Memory B cell (primary cell): Measurements from ENCODE around the gene CRTAC1.

Experiments used
- ATAC-seq: fragments of 150-1000 bp; cut with Tn5 transposase; 2 replicates; pipeline ENCODE4 v1.10.0; 2021; ENCODE audit warnings: low read depth, mild to moderate bottlenecking, moderate library complexity
- DNase-seq, 2 donors: peaks; one replicate each; pipeline ENCODE4 v3.0.0; 2022; ENCODE audit warnings: low spot score in 2 of 2
- H3K27ac Mint-ChIP-seq: one replicate; pipeline ENCODE4 v1.8.0; 2022; ENCODE audit warnings: mild to moderate bottlenecking, moderate library complexity, mixed read lengths
- H3K27me3 Mint-ChIP-seq: one replicate; pipeline ENCODE4 v1.8.0; 2022; ENCODE audit warnings: mixed read lengths
- H3K36me3 Mint-ChIP-seq: one replicate; pipeline ENCODE4 v1.8.0; 2022; ENCODE audit warnings: mild to moderate bottlenecking, mixed read lengths
- H3K4me1 Mint-ChIP-seq: one replicate; pipeline ENCODE4 v1.8.0; 2022; ENCODE audit warnings: mixed read lengths
- H3K4me3 Mint-ChIP-seq: one replicate; pipeline ENCODE4 v1.8.0; 2022; ENCODE audit warnings: mild to moderate bottlenecking, moderate library complexity, mixed read lengths
- H3K9me3 Mint-ChIP-seq: one replicate; pipeline ENCODE4 v1.8.0; 2022; ENCODE audit warnings: mixed read lengths

Gene CRTAC1

GRCh38 chr10:97936126-97936525, 94.3 kb downstream of the CRTAC1 start:
- H3K4me1 Mint-ChIP-seq: peaks cover 2% of the 10 kb centered on the region
- ATAC-seq: no peak
- no peaks in the 10 kb centered on the region for H3K9me3 Mint-ChIP-seq
- H3K36me3 Mint-ChIP-seq: no peaks in the 10 kb centered on the region
- peaks cover 21% of the 10 kb centered on the region for H3K27me3 Mint-ChIP-seq
- no peak for DNase-seq
- H3K4me3 Mint-ChIP-seq: no peak overlapping the region
- H3K27ac Mint-ChIP-seq: no peak overlapping the region

DNA sequence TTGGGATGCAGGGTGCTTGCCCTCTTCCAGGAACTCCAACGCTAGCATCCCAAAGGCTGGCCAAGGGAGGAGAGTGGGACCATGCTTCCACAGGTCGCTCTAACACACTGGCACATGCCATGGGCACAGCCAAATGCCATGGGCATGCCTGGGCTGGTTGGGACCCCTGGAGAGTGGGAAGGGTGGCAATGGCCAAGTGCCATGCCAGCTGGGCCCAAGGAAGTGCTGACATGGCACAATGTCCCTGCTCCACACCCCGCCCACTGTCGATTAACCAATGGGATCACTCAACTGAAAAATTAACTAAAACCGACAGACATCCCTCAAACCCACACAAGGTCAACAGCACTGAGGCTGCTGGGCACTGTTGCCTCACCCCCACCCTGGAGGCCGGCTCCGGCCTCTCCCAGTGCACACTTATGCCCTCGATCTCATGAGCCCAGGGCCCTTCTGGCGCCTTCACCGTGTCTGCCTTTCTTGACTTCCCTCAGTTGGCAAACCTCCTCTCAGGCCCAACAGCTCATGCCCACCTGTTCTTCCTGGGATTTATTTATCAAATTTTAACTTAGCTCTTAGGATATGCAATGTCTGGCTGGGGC, 97.4 kb downstream of the CRTAC1 start:
- no peak overlapping the region for H3K4me3 Mint-ChIP-seq
- no peaks in the 10 kb centered on the region for H3K36me3 Mint-ChIP-seq
- no peaks in the 10 kb centered on the region for H3K9me3 Mint-ChIP-seq
- no peaks in the 10 kb centered on the region for H3K4me1 Mint-ChIP-seq
- H3K27ac Mint-ChIP-seq: no peak overlapping the region
- ATAC-seq (no peak), DNase-seq (no peak)
- peaks cover 20% of the 10 kb centered on the region for H3K27me3 Mint-ChIP-seq

DNA sequence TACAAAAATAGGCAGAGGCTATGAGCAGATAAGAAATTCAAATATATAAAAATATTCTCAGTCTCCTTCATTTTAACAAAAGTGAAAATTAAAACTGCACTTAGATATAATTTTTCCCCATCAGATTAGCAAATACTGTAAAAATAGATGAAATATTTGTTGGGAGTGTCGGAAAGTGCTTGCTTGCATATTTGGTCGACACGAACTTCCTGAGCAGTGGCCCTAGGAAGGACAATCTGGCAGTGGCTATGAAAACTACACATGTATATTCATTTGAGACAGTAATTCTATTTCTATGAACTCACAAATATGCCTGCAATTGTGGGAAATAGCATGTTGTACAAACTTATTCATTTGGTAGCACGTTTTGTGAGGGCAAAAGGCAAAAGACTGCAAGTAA, 99.4 kb downstream of the CRTAC1 start:
- no peak for ATAC-seq
- no peaks in the 10 kb centered on the region for H3K9me3 Mint-ChIP-seq
- no peak overlapping the region for H3K4me3 Mint-ChIP-seq
- H3K27ac Mint-ChIP-seq: no peak overlapping the region
- peaks cover 20% of the 10 kb centered on the region for H3K27me3 Mint-ChIP-seq
- DNase-seq: no peak
- no peaks in the 10 kb centered on the region for H3K4me1 Mint-ChIP-seq
- no peaks in the 10 kb centered on the region for H3K36me3 Mint-ChIP-seq

GRCh38 chr10:97928897-97929296, 101.5 kb downstream of the CRTAC1 start:
- Mint-ChIP-seq H3K4me3 (no peak overlapping the region), H3K9me3 (peaks cover 3% of the 10 kb centered on the region), H3K36me3 (peaks cover 6% of the 10 kb centered on the region), H3K27me3 (peaks cover 28% of the 10 kb centered on the region), H3K4me1 (peaks cover 4% of the 10 kb centered on the region), H3K27ac (no peak overlapping the region)
- ATAC-seq (no peak), DNase-seq (no peak)

GRCh38 chr10:97927622-97928021, 102.8 kb downstream of the CRTAC1 start:
- Mint-ChIP-seq H3K9me3 (peaks cover 3% of the 10 kb centered on the region), H3K4me1 (peaks cover 4% of the 10 kb centered on the region), H3K4me3 (no peak overlapping the region), H3K27me3 (peaks cover 28% of the 10 kb centered on the region), H3K36me3 (peaks cover 6% of the 10 kb centered on the region), H3K27ac (no peak overlapping the region)
- no peak for DNase-seq
- no peak for ATAC-seq

GRCh38 chr10:97926055-97926454, 104.4 kb downstream of the CRTAC1 start:
- no peak overlapping the region for H3K4me3 Mint-ChIP-seq
- H3K36me3 Mint-ChIP-seq: peaks cover 6% of the 10 kb centered on the region
- peaks cover 25% of the 10 kb centered on the region for H3K27me3 Mint-ChIP-seq
- DNase-seq (no peak), ATAC-seq (no peak)
- peaks cover 3% of the 10 kb centered on the region for H3K9me3 Mint-ChIP-seq
- peaks cover 4% of the 10 kb centered on the region for H3K4me1 Mint-ChIP-seq
- no peak overlapping the region for H3K27ac Mint-ChIP-seq

GRCh38 chr10:97925308-97925938, 105.0 kb downstream of the CRTAC1 start:
- Mint-ChIP-seq H3K4me1 (peaks cover 4% of the 10 kb centered on the region), H3K9me3 (peaks cover 3% of the 10 kb centered on the region), H3K27ac (no peak overlapping the region), H3K4me3 (no peak overlapping the region), H3K36me3 (peaks cover 6% of the 10 kb centered on the region), H3K27me3 (peaks cover 28% of the 10 kb centered on the region)
- DNase-seq (no peak), ATAC-seq (no peak)

DNA sequence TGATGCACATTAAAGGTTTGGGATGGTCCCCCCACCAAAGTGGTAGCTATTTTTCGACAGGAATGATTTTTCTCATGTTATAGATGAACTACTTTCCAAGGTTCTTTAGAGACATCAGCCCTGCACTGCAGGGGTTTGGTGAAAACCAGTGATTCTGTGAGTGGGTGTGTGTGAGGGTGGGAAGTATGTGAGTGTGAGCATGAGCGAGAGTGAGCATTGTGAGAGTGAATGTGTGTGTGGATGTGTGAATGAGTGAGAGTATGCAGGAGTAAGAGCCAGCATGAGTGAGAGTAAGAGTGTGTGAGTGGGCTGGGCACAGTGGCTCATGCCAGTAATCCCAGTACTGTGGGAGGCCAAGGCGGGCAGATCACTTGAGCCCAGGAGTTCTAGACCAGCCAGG, 105.7 kb downstream of the CRTAC1 start:
- peaks cover 6% of the 10 kb centered on the region for H3K36me3 Mint-ChIP-seq
- DNase-seq (no peak), ATAC-seq (no peak)
- H3K4me3 Mint-ChIP-seq: no peak overlapping the region
- peaks cover 3% of the 10 kb centered on the region for H3K9me3 Mint-ChIP-seq
- H3K27ac Mint-ChIP-seq: no peak overlapping the region
- H3K4me1 Mint-ChIP-seq: peaks cover 4% of the 10 kb centered on the region
- H3K27me3 Mint-ChIP-seq: peaks cover 28% of the 10 kb centered on the region

- peaks cover 6% of the 10 kb centered on the region for H3K36me3 Mint-ChIP-seq
- peaks cover 21% of the 10 kb centered on the region for H3K27me3 Mint-ChIP-seq
- no peak for ATAC-seq
- no peak for DNase-seq
- H3K4me3 Mint-ChIP-seq: no peak overlapping the region
- H3K9me3 Mint-ChIP-seq: peaks cover 3% of the 10 kb centered on the region
- H3K4me1 Mint-ChIP-seq: peaks cover 4% of the 10 kb centered on the region
- no peak overlapping the region for H3K27ac Mint-ChIP-seq
Observed at GRCh38 chr10:97923476-97923875, 106.9 kb downstream of the CRTAC1 start.

GRCh38 chr10:97923057-97923456, 107.4 kb downstream of the CRTAC1 start:
- H3K4me1 Mint-ChIP-seq: peaks cover 4% of the 10 kb centered on the region
- no peak overlapping the region for H3K4me3 Mint-ChIP-seq
- DNase-seq: no peak
- no peak for ATAC-seq
- H3K36me3 Mint-ChIP-seq: peaks cover 6% of the 10 kb centered on the region
- no peak overlapping the region for H3K27ac Mint-ChIP-seq
- peaks cover 23% of the 10 kb centered on the region for H3K27me3 Mint-ChIP-seq
- peaks cover 3% of the 10 kb centered on the region for H3K9me3 Mint-ChIP-seq

- H3K27me3 Mint-ChIP-seq: peaks cover 23% of the 10 kb centered on the region
- H3K36me3 Mint-ChIP-seq: peaks cover 6% of the 10 kb centered on the region
- H3K9me3 Mint-ChIP-seq: peaks cover 3% of the 10 kb centered on the region
- H3K27ac Mint-ChIP-seq: no peak overlapping the region
- H3K4me3 Mint-ChIP-seq: no peak overlapping the region
- ATAC-seq (no peak), DNase-seq (no peak)
- H3K4me1 Mint-ChIP-seq: peaks cover 4% of the 10 kb centered on the region
Observed at GRCh38 chr10:97922022-97922758, 108.2 kb downstream of the CRTAC1 start.

- peaks cover 4% of the 10 kb centered on the region for H3K4me1 Mint-ChIP-seq
- peaks cover 23% of the 10 kb centered on the region for H3K27me3 Mint-ChIP-seq
- peaks cover 3% of the 10 kb centered on the region for H3K9me3 Mint-ChIP-seq
- no peak overlapping the region for H3K27ac Mint-ChIP-seq
- ATAC-seq (no peak), DNase-seq (no peak)
- peaks cover 6% of the 10 kb centered on the region for H3K36me3 Mint-ChIP-seq
- no peak overlapping the region for H3K4me3 Mint-ChIP-seq
Observed at GRCh38 chr10:97921581-97922021, 108.8 kb downstream of the CRTAC1 start.

- peaks cover 4% of the 10 kb centered on the region for H3K4me1 Mint-ChIP-seq
Observed at GRCh38 chr10:97920865-97921264, 109.6 kb downstream of the CRTAC1 start.

GRCh38 chr10:97919012-97919411, 111.4 kb downstream of the CRTAC1 start:
- H3K4me1 Mint-ChIP-seq: no peaks in the 10 kb centered on the region
- no peak overlapping the region for H3K4me3 Mint-ChIP-seq
- H3K27me3 Mint-ChIP-seq: peaks cover 14% of the 10 kb centered on the region
- no peak overlapping the region for H3K27ac Mint-ChIP-seq
- no peak for ATAC-seq
- no peaks in the 10 kb centered on the region for H3K36me3 Mint-ChIP-seq
- no peak for DNase-seq
- no peaks in the 10 kb centered on the region for H3K9me3 Mint-ChIP-seq

More at GRCh38 chr10:97920865-97921264, 109.6 kb downstream of the CRTAC1 start:
- ATAC-seq (no peak), DNase-seq (no peak)
- H3K4me3 Mint-ChIP-seq: no peak overlapping the region
- H3K27me3 Mint-ChIP-seq: peaks cover 25% of the 10 kb centered on the region
- no peak overlapping the region for H3K27ac Mint-ChIP-seq
- peaks cover 3% of the 10 kb centered on the region for H3K9me3 Mint-ChIP-seq
- peaks cover 6% of the 10 kb centered on the region for H3K36me3 Mint-ChIP-seq
